OCI-LY7 (cell line): ENCODE measurements around the gene FCN1.

Experiments used
- EZH2phosphoT487 ChIP-seq: fragments of 200-600 bp; sonication (generic); IDR thresholded peaks from 2 replicates; pipeline ENCODE4 v1.6.1; 2018; ENCODE audit warnings: low read depth, borderline replicate concordance, mild to moderate bottlenecking, mixed run types, antibody characterized with exemption, low read length, moderate library complexity, mixed read lengths
- TF ChIP-seq, protein P1 (sequence below): fragments of 200-600 bp; sonication (generic); conservative IDR thresholded peaks from 2 replicates; pipeline ENCODE4 v1.5.1; 2014; ENCODE audit warnings: mild to moderate bottlenecking, antibody characterized with exemption, low read length, moderate library complexity, mixed read lengths

DNA sequence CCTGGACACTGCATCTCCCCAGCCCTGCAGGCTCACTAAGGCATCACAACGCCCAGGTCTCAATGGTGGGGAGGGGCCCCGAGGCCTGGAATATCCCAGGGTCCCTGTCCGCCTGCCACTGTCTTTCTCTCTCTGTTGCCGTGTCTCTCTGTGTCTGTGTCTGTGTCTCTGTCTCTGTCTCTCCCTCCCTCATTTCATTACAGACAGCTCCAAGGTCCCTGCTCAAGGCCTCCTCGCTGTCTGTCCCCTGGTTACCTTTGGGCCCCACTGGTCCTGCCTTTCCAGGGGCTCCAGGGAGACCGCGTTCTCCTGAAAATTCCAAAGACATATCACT, 3.2 kb downstream of the FCN1 start:
- TF ChIP-seq, protein P1, sequence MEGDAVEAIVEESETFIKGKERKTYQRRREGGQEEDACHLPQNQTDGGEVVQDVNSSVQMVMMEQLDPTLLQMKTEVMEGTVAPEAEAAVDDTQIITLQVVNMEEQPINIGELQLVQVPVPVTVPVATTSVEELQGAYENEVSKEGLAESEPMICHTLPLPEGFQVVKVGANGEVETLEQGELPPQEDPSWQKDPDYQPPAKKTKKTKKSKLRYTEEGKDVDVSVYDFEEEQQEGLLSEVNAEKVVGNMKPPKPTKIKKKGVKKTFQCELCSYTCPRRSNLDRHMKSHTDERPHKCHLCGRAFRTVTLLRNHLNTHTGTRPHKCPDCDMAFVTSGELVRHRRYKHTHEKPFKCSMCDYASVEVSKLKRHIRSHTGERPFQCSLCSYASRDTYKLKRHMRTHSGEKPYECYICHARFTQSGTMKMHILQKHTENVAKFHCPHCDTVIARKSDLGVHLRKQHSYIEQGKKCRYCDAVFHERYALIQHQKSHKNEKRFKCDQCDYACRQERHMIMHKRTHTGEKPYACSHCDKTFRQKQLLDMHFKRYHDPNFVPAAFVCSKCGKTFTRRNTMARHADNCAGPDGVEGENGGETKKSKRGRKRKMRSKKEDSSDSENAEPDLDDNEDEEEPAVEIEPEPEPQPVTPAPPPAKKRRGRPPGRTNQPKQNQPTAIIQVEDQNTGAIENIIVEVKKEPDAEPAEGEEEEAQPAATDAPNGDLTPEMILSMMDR = no peak
- TF ChIP-seq EZH2phosphoT487 = no peak
